ENCODE results near the gene MEI1. TPM values are rescaled to one million over a fixed set of nuclear protein-coding genes. Genes with fewer than 3 reads are reported as not detected.
"Not testable (repeated sequence)": the region's sequence is repeated elsewhere in the genome, so short reads cannot be mapped to it uniquely, and the experiment has no call there.

MEI1 gene
- total RNA-seq, 1 experiment from 2014 or later = 0.20 TPM

GRCh38 chr22:41684194-41684593 is 15.1 kb upstream of the MEI1 start:
- H3K9me3 Mint-ChIP-seq = no peaks in the 10 kb centered on the region
- H3K36me3 Mint-ChIP-seq (ENCODE audit: insufficient read depth in 1 of 3, low read depth in 3 of 3) = peaks cover 15 to 22% (median 18%) of the 10 kb centered on the region in 3 experiments; a peak in 6 of 7 replicates
- no peak overlapping the region for H3T11ph ChIP-seq (ENCODE audit: low read length)
- no peak for TF ChIP-seq CTCF (conservative IDR thresholded peaks at IDR 0.05)
- no peak overlapping the region for H2AFZ ChIP-seq (ENCODE audit: low read length)
- no peak overlapping the region for H4K5ac ChIP-seq (ENCODE audit: insufficient read length, low read depth, low read length)
- no peak overlapping the region for H4K8ac ChIP-seq (replicated peaks; ENCODE audit: insufficient read length, low read depth, low read length)
- H3K27me3 Mint-ChIP-seq (ENCODE audit: low read depth) = no peaks in the 10 kb centered on the region
- H3K56ac ChIP-seq (ENCODE audit: insufficient read length, low read depth, low read length) = no peak overlapping the region
- H3K23me2 ChIP-seq (ENCODE audit: insufficient read length, low read depth, low read length, poor library complexity, severe bottlenecking) = peaks cover 18% of the 10 kb centered on the region
- DNase-seq = no peak
- H3K79me1 ChIP-seq (ENCODE audit: insufficient read depth, low read depth, low read length, poor library complexity, severe bottlenecking) = no peaks in the 10 kb centered on the region
- no peak overlapping the region for H3K4ac ChIP-seq (ENCODE audit: low read depth, low read length)
- H3K27ac ChIP-seq (ENCODE audit: insufficient read length, low read depth, low read length) = no peak overlapping the region
- no peak overlapping the region for H2AK5ac ChIP-seq (ENCODE audit: insufficient read length, low read length)
- no CpG with 5 or more reads among the region's 4 CpGs for WGBS (ENCODE audit: extremely low coverage, insufficient read length, low lambda C conversion rate)
- no peak overlapping the region for H3K18ac ChIP-seq (ENCODE audit: insufficient read length, low read depth, low read length)
- no peak overlapping the region for H2BK120ac ChIP-seq (ENCODE audit: low read depth, low read length, poor library complexity, severe bottlenecking)
- H2BK20ac ChIP-seq (ENCODE audit: low read depth, low read length, poor library complexity, severe bottlenecking) = no peak overlapping the region
- H3K79me2 ChIP-seq (ENCODE audit: insufficient read depth, low read length) = peaks cover 28% of the 10 kb centered on the region; the same call in 1 of the 2 replicates
- H2BK5ac ChIP-seq (ENCODE audit: insufficient read length, low read length) = no peak overlapping the region
- no peak overlapping the region for H3K4me2 ChIP-seq (ENCODE audit: insufficient read depth, insufficient read length, low read length)
- no peak overlapping the region for H3K14ac ChIP-seq (ENCODE audit: insufficient read depth, low read length)
- no peak overlapping the region for H3K9ac ChIP-seq (ENCODE audit: extremely low read depth, insufficient read length, low read length)
- no peak overlapping the region for H2BK15ac ChIP-seq (ENCODE audit: low read depth, low read length)
- no peak overlapping the region for H3K27ac Mint-ChIP-seq
- no peak overlapping the region for H4K91ac ChIP-seq (ENCODE audit: insufficient read length, low read depth, low read length)
- peaks cover 9 to 10% of the 10 kb centered on the region in 2 experiments for H3K4me1 Mint-ChIP-seq
- no peak overlapping the region for H3K4me3 Mint-ChIP-seq
- H4K20me1 ChIP-seq (ENCODE audit: control insufficient read depth, insufficient read depth, insufficient read length) = no peaks in the 10 kb centered on the region
- no peak overlapping the region for H3K23ac ChIP-seq (ENCODE audit: insufficient read length, low read depth, low read length)
- H2BK12ac ChIP-seq (ENCODE audit: insufficient read length, low read depth, low read length) = no peak overlapping the region
- no peaks in the 10 kb centered on the region for H3K4me1 ChIP-seq (ENCODE audit: insufficient read depth, low read length)
- no peaks in the 10 kb centered on the region for H3K27me3 ChIP-seq (ENCODE audit: insufficient read depth, low read length)
- no peaks in the 10 kb centered on the region for H3K9me3 ChIP-seq (ENCODE audit: control insufficient read depth, low read depth, low read length)

DNA sequence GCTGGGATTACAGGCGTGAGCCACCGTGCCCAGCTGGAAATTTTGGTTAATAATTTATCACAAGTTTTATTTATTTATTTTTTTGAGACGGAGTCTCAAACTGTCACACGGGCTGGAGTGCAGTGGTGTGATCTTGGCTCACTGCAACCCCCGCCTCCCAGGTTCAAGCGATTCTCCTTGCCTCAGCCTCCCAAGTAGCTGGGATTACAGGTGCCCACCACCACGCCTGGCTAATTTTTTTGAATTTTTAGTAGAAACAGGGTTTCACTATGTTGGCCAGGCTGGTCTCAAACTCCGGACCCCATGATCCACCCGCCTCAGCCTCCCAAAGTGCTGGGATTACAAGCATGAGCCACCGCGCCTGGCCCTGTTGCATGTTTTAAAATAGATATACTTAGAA is 12.4 kb upstream of the MEI1 start:
- H3K4me3 Mint-ChIP-seq = peak overlapping the region; percentile 92 to 99; a peak in 4 of 5 replicates
- not testable (repeated sequence) for DNase-seq; H3K36me3 Mint-ChIP-seq (ENCODE audit: insufficient read depth in 1 of 3, low read depth in 3 of 3); H4K20me1 ChIP-seq (ENCODE audit: control insufficient read depth, insufficient read depth, insufficient read length); H3T11ph ChIP-seq (ENCODE audit: low read length); H2AFZ ChIP-seq (ENCODE audit: low read length); H2BK20ac ChIP-seq (ENCODE audit: low read depth, low read length, poor library complexity, severe bottlenecking); H2BK5ac ChIP-seq (ENCODE audit: insufficient read length, low read length); H3K9me3 ChIP-seq (ENCODE audit: control insufficient read depth, low read depth, low read length); H3K9ac ChIP-seq (ENCODE audit: extremely low read depth, insufficient read length, low read length); H3K79me1 ChIP-seq (ENCODE audit: insufficient read depth, low read depth, low read length, poor library complexity, severe bottlenecking); H3K18ac ChIP-seq (ENCODE audit: insufficient read length, low read depth, low read length); H3K27ac ChIP-seq (ENCODE audit: insufficient read length, low read depth, low read length); H3K27ac Mint-ChIP-seq; H4K5ac ChIP-seq (ENCODE audit: insufficient read length, low read depth, low read length); H2BK15ac ChIP-seq (ENCODE audit: low read depth, low read length); H3K4me1 ChIP-seq (ENCODE audit: insufficient read depth, low read length); H3K23ac ChIP-seq (ENCODE audit: insufficient read length, low read depth, low read length); H3K4me2 ChIP-seq (ENCODE audit: insufficient read depth, insufficient read length, low read length); H3K4ac ChIP-seq (ENCODE audit: low read depth, low read length); H3K9me3 Mint-ChIP-seq; H3K27me3 ChIP-seq (ENCODE audit: insufficient read depth, low read length); H2BK12ac ChIP-seq (ENCODE audit: insufficient read length, low read depth, low read length); H3K56ac ChIP-seq (ENCODE audit: insufficient read length, low read depth, low read length); H3K27me3 Mint-ChIP-seq (ENCODE audit: low read depth); H2BK120ac ChIP-seq (ENCODE audit: low read depth, low read length, poor library complexity, severe bottlenecking); H3K14ac ChIP-seq (ENCODE audit: insufficient read depth, low read length); H4K91ac ChIP-seq (ENCODE audit: insufficient read length, low read depth, low read length); H3K4me1 Mint-ChIP-seq; H4K8ac ChIP-seq (replicated peaks; ENCODE audit: insufficient read length, low read depth, low read length); H2AK5ac ChIP-seq (ENCODE audit: insufficient read length, low read length)
- Histone ChIP-seq H3K23me2 (ENCODE audit: insufficient read length, low read depth, low read length, poor library complexity, severe bottlenecking) (peaks cover 15% of the 10 kb centered on the region), H3K79me2 (ENCODE audit: insufficient read depth, low read length) (peaks cover 22% of the 10 kb centered on the region; the same call in 1 of the 2 replicates)
- no CpG with 5 or more reads among the region's 11 CpGs for WGBS (ENCODE audit: extremely low coverage, insufficient read length, low lambda C conversion rate)

Data from H9 (cell line).